ENCODE measurements around the gene ADGRF3. TPM values are rescaled to one million over a fixed set of nuclear protein-coding genes. Genes with fewer than 3 reads are reported as not detected.
A peak's percentile ranks its signal among the peaks of the same experiment; 100 is the strongest.

Gene ADGRF3
- total and polyA plus RNA-seq, 9 of the 15 experiments (the other 6 are each of a cell fraction or from before 2014, with no cell fraction given) = 0.04 to 0.54 (median 0.16) TPM; not detected in 2

DNA sequence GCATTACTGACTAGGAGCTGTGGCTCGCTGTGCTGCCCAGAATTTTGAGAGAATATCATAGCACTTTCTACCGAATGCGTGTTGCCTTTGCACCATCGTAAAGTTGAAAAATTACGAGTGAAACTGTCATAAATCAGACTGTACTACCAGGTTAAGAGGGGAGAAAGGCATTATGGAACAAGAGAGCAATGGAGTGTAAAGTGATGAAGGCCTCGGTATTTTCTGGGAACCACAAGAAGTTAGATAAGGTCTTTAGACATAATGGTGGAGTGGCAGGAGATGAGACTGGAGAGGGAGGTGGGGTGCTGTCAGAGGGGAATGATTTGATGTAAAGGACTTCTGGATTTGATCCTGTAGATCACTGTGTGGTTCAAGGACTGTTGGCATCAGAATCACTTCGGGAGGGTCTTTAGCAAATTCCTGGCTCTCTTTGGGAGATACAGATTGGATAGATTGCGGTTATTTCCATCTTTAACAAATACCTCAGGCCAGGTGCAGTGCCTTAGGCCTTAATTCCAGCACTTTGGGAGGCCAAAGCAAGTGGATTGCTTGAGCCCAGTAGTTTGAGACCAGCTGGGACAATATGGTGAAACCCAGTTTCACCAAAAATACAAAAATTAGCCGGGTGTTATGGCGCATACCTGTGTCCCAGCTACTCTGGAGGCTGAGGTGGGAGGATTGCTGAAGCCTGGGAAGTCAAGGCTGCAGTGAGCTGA is 4.9 kb upstream of the ADGRF3 start:
- FAIRE-seq = no peak
- H3K9me3 ChIP-seq (replicated peaks; ENCODE audit: control insufficient read depth, insufficient read depth, low read depth, low read length) = no peaks in the 10 kb centered on the region; the same call in 1 of the 2 replicates
- peak overlapping the region; percentile 43; the same call in 2 of the 3 replicates for H3K27ac ChIP-seq (ENCODE audit: extremely low read depth, low read depth, low read length)
- TF ChIP-seq, protein P1, sequence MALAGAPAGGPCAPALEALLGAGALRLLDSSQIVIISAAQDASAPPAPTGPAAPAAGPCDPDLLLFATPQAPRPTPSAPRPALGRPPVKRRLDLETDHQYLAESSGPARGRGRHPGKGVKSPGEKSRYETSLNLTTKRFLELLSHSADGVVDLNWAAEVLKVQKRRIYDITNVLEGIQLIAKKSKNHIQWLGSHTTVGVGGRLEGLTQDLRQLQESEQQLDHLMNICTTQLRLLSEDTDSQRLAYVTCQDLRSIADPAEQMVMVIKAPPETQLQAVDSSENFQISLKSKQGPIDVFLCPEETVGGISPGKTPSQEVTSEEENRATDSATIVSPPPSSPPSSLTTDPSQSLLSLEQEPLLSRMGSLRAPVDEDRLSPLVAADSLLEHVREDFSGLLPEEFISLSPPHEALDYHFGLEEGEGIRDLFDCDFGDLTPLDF (CRISPR knock-in tag; IDR thresholded peaks at IDR 0.05) = no peak
- no peak for TF ChIP-seq GATAD2A (IDR thresholded peaks at IDR 0.05)
- no peak for TF ChIP-seq NRF1 (conservative IDR thresholded peaks at IDR 0.05 in 1 of 2, IDR thresholded peaks at IDR 0.05 in 1 of 2)
- peak; percentile 47 for TF ChIP-seq ZFX (CRISPR knock-in tag; IDR thresholded peaks at IDR 0.05)
- TF ChIP-seq RCOR1 (IDR thresholded peaks at IDR 0.05; ENCODE audit: borderline replicate concordance in 1 of 2, low read depth in 2 of 2, low read length in 2 of 2) = 0 out of 4 replicates have a peak, but pooled peaks of 1 of the 2 experiments have one; percentile 8
- TF ChIP-seq, protein P2, sequence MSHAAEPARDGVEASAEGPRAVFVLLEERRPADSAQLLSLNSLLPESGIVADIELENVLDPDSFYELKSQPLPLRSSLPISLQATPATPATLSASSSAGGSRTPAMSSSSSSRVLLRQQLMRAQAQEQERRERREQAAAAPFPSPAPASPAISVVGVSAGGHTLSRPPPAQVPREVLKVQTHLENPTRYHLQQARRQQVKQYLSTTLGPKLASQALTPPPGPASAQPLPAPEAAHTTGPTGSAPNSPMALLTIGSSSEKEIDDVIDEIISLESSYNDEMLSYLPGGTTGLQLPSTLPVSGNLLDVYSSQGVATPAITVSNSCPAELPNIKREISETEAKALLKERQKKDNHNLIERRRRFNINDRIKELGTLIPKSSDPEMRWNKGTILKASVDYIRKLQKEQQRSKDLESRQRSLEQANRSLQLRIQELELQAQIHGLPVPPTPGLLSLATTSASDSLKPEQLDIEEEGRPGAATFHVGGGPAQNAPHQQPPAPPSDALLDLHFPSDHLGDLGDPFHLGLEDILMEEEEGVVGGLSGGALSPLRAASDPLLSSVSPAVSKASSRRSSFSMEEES (CRISPR knock-in tag; IDR thresholded peaks at IDR 0.05) = no peak
- 0 out of 2 replicates have a peak, but pooled peaks have one; percentile 29 for TF ChIP-seq POLR2A (conservative IDR thresholded peaks at IDR 0.05)
- TF ChIP-seq FOXA3 (CRISPR knock-in tag; conservative IDR thresholded peaks at IDR 0.05 in 1 of 2, IDR thresholded peaks at IDR 0.05 in 1 of 2) = no peak
- TF ChIP-seq, protein P3, sequence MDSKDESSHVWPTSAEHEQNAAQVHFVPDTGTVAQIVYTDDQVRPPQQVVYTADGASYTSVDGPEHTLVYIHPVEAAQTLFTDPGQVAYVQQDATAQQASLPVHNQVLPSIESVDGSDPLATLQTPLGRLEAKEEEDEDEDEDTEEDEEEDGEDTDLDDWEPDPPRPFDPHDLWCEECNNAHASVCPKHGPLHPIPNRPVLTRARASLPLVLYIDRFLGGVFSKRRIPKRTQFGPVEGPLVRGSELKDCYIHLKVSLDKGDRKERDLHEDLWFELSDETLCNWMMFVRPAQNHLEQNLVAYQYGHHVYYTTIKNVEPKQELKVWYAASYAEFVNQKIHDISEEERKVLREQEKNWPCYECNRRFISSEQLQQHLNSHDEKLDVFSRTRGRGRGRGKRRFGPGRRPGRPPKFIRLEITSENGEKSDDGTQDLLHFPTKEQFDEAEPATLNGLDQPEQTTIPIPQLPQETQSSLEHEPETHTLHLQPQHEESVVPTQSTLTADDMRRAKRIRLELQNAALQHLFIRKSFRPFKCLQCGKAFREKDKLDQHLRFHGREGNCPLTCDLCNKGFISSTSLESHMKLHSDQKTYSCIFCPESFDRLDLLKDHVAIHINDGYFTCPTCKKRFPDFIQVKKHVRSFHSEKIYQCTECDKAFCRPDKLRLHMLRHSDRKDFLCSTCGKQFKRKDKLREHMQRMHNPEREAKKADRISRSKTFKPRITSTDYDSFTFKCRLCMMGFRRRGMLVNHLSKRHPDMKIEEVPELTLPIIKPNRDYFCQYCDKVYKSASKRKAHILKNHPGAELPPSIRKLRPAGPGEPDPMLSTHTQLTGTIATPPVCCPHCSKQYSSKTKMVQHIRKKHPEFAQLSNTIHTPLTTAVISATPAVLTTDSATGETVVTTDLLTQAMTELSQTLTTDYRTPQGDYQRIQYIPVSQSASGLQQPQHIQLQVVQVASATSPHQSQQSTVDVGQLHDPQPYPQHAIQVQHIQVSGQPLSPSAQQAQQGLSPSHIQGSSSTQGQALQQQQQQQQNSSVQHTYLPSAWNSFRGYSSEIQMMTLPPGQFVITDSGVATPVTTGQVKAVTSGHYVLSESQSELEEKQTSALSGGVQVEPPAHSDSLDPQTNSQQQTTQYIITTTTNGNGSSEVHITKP (IDR thresholded peaks at IDR 0.05; ENCODE audit: partially characterized antibody) = peak; percentile 75
- TF ChIP-seq CTBP1 (IDR thresholded peaks at IDR 0.05; ENCODE audit: borderline replicate concordance) = peak; percentile 54; the same call in 1 of the 2 replicates
- TF ChIP-seq ESRRA (IDR thresholded peaks at IDR 0.05; ENCODE audit: borderline replicate concordance, low read depth) = peak; percentile 41; the same call in 1 of the 2 replicates
- TF ChIP-seq CEBPG (CRISPR knock-in tag; IDR thresholded peaks at IDR 0.05) = no peak
- no peak for TF ChIP-seq CEBPG (tag; conservative IDR thresholded peaks at IDR 0.05 in 1 of 2, IDR thresholded peaks at IDR 0.05 in 1 of 2)
- peak; percentile 79 for TF ChIP-seq TEAD4 (IDR thresholded peaks at IDR 0.05; ENCODE audit: low read length)
- TF ChIP-seq TEAD4 (CRISPR knock-in tag; IDR thresholded peaks at IDR 0.05; ENCODE audit: borderline replicate concordance) = no peak

More for the DNA sequence above, 4.9 kb upstream of the ADGRF3 start:
- no peaks in the 10 kb centered on the region for H4K20me1 ChIP-seq (replicated peaks; ENCODE audit: control insufficient read depth, insufficient read depth, low read length)
- peaks cover 39 to 43% of the 10 kb centered on the region in 2 experiments for H3K4me1 ChIP-seq (replicated peaks in 1 of 2; ENCODE audit: control insufficient read depth in 2 of 2, insufficient read depth in 2 of 2, low read length in 2 of 2)
- no TSS peak for BruUV-seq (replicated peaks)
- H3K79me2 ChIP-seq (ENCODE audit: control insufficient read depth, insufficient read depth, low read length) = peaks cover 99% of the 10 kb centered on the region
- intact Hi-C loops (cut with micrococcal nuclease) = no loop called here
- H3K4me3 ChIP-seq = no peak overlapping the region
- CTCF ChIA-PET (ENCODE audit: low intra/inter-chr PET ratio) = no interaction called here
- H3K9me1 ChIP-seq (ENCODE audit: control insufficient read depth, insufficient read depth, low read length) = no peaks in the 10 kb centered on the region
- ATAC-seq (0 out of 3 replicates have a peak, but pooled peaks have one; percentile 3), DNase-seq (ENCODE audit: extremely low read depth in 1 of 4, low spot score in 3 of 4) (peak in 1 of 4 experiments; percentile 44)
- H2AFZ ChIP-seq (ENCODE audit: low read depth, low read length) = no peak overlapping the region
- H3K27me3 ChIP-seq (ENCODE audit: control insufficient read depth in 2 of 2, insufficient read depth in 2 of 2, low read length in 2 of 2) = no peaks in the 10 kb centered on the region
- 50% methylated on average over 10 of the region's 10 CpGs for WGBS (ENCODE audit: insufficient coverage, low coverage, missing lambda C conversion rate)
- peak overlapping the region; percentile 43 for H3K4me2 ChIP-seq (ENCODE audit: insufficient read depth, low read length)
- POLR2A ChIA-PET = interaction anchor here (1.0 kb wide), 1 partner anchor 46 kb away, joined by 3 read pairs; no protein-coding TSS in a partner anchor
- in situ Hi-C loops (cut with MboI) = no loop called here
- peak overlapping the region; percentile 26 to 53; a peak in 2 of 4 replicates for H3K9ac ChIP-seq (ENCODE audit: insufficient read depth in 1 of 2, low read depth in 2 of 2, low read length in 2 of 2)
- H3K36me3 ChIP-seq (ENCODE audit: control insufficient read depth, insufficient read depth, low read length) = peaks cover 22% of the 10 kb centered on the region
